NB4 (cell line): ENCODE results near the gene ADAMTSL1.

Source experiments
- DNase-seq: peaks from one replicate; pipeline ENCODE4 v3.0.0; 2010; ENCODE audit warnings: low read depth
- H3K4me3 ChIP-seq: one replicate; pipeline ENCODE4 v1.5.1; 2011; ENCODE audit warnings: mild to moderate bottlenecking, low read depth, low read length, moderate library complexity
- MAX ChIP-seq: IDR thresholded peaks from 2 replicates; pipeline ENCODE4 v1.6.1; 2011; ENCODE audit warnings: low read depth, low read length
- MYC ChIP-seq: IDR thresholded peaks from 2 replicates; pipeline ENCODE4 v1.6.1; 2011; ENCODE audit warnings: low read depth, low read length
- POLR2A ChIP-seq: IDR thresholded peaks from 2 replicates; pipeline ENCODE4 v1.6.1; 2011; ENCODE audit warnings: mild to moderate bottlenecking; ENCODE audit not compliant: insufficient read length; ENCODE audit errors: extremely low read depth
- TF ChIP-seq, protein P1 (sequence below): IDR thresholded peaks from one replicate; pipeline ENCODE4 v1.5.1; 2012; ENCODE audit warnings: low read depth, low read length

The ADAMTSL1 gene

DNA sequence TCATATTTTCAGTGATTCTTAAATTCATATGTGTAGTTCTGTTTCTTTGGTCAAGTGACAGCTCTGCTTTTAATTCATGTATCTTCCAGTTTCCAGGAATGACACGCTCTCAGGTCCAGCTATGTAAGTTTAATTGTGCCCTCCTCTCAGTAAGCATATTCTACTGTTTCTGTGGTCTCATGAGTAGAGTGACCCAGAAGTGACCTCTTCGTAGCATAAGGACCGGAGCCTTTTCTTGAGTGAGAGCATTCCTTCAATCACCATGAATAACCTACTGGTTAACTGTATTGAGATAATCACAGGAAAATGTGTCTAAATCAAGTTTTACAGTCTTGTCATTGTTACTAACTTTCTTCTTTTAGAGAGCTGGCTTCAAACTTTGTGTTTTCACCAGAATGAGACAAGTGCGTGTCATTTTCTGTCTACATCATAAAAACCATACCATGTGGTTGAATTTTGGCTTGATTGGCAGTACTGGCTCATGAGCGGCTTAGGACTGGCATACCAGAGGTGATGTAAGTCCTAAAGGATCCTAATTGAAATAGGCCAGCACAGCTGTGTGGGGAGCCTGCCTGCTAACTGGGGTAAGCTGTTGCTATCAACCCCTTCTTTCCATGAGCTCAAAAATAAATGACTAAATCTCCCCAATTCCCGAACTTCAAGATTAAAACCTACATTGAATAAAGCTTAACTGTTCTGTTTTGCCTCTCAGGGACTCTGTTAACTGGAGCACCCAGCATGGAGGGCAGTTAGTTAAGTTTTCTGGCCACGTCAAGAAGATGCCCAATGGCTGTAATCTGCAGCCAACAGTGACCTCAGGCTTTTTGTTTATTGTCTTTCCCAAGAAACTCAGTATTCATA is 4.8 kb downstream of the ADAMTSL1 start:
- no peak for DNase-seq
- H3K4me3 ChIP-seq = no peak overlapping the region
- TF ChIP-seq MAX = no peak
- no peak for TF ChIP-seq MYC
- TF ChIP-seq POLR2A = no peak
- TF ChIP-seq, protein P1, sequence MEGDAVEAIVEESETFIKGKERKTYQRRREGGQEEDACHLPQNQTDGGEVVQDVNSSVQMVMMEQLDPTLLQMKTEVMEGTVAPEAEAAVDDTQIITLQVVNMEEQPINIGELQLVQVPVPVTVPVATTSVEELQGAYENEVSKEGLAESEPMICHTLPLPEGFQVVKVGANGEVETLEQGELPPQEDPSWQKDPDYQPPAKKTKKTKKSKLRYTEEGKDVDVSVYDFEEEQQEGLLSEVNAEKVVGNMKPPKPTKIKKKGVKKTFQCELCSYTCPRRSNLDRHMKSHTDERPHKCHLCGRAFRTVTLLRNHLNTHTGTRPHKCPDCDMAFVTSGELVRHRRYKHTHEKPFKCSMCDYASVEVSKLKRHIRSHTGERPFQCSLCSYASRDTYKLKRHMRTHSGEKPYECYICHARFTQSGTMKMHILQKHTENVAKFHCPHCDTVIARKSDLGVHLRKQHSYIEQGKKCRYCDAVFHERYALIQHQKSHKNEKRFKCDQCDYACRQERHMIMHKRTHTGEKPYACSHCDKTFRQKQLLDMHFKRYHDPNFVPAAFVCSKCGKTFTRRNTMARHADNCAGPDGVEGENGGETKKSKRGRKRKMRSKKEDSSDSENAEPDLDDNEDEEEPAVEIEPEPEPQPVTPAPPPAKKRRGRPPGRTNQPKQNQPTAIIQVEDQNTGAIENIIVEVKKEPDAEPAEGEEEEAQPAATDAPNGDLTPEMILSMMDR = no peak

DNA sequence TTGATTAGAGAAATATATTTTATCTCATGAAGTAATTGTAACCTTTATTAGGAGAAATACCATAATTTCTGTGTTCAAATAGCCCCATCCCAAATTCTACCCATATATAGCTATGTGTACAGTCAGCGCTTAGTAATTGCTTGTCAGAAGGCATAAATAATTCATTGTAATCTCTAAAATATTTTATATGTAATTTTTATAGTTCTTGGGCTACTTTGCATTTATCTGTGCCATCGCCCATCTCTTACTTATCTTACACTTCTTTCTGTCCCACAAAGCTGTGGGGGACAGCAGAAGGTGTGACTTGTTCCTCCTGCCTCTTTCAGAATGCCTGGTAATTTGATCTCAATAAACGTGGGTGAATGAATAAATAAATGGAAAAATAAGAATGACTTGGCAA is 5.5 kb downstream of the ADAMTSL1 start:
- no peak for DNase-seq
- no peak overlapping the region for H3K4me3 ChIP-seq
- no peak for TF ChIP-seq MYC
- TF ChIP-seq POLR2A = no peak
- TF ChIP-seq, protein P1 = no peak
- TF ChIP-seq MAX = no peak

DNA sequence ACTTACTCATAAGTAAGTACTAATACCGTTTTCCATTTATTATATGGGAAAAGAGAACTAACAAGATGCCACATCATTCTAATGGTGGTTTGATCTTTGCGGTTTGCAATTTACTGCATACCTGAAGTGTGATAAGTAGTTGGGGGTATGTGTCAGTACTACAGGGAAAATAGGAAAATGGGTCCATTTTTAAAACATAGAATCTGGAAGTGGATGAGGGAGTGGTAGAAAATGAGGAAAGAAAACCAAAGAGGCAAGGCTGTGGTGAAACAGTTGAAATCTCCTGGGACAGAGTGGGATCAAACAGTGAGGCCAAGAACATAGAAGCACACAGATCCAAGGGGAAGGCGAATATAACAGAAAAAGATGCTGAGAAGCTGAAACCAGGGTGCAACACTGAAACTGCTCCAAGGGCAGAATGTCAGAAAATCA is 6.7 kb downstream of the ADAMTSL1 start:
- peak; percentile 15 for DNase-seq
- H3K4me3 ChIP-seq = no peak overlapping the region
- TF ChIP-seq MAX = no peak
- TF ChIP-seq, protein P1 = no peak
- no peak for TF ChIP-seq MYC
- TF ChIP-seq POLR2A = no peak

DNA sequence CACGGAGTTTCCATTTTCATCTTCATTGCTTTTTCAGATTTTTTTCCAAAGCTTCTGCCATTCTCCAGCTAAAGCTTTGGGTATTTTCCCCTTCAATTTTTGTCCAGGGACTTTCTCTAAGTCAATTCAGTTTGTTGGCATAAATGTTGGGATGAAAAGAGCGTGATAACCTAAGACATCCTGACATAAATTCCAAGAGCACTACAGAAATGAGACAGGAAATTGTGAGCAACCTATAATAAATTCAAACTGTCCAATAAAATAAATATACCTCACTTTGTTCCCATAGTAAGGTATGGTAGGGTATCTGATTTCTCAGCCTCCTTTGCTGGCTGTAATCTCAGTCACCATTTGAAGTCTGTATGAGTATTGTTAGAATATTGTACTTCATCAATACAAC is 8.4 kb downstream of the ADAMTSL1 start:
- TF ChIP-seq MYC = no peak
- TF ChIP-seq, protein P1 = no peak
- TF ChIP-seq POLR2A = no peak
- TF ChIP-seq MAX = no peak
- no peak for DNase-seq
- H3K4me3 ChIP-seq = no peak overlapping the region

- DNase-seq = no peak
- TF ChIP-seq POLR2A (no peak), MYC (no peak), MAX (no peak)
- TF ChIP-seq, protein P1 = no peak
- H3K4me3 ChIP-seq = no peak overlapping the region
Measured at GRCh38 chr9:18485714-18486113, 11.8 kb downstream of the ADAMTSL1 start.
